Fibroblast of lung (primary cell): ENCODE results near the gene C19orf81. TPM values are rescaled to one million over a fixed set of nuclear protein-coding genes. Genes with fewer than 3 reads are reported as not detected.

Source experiments
- DNase-seq, 2 donors: peaks; one replicate each; pipeline versions ENCODE4 v3.0.0 to v3.0.0-alpha.2; 2010; ENCODE audit warnings: low read depth in 2 of 2
- H2AFZ ChIP-seq: 2 replicates; pipeline ENCODE4 v1.5.1; 2012; ENCODE audit warnings: low read length, control low read depth, inconsistent platforms
- H3K27ac ChIP-seq: 2 replicates; pipeline ENCODE4 v1.5.1; 2011; ENCODE audit warnings: low read length, control low read depth; ENCODE audit not compliant: insufficient read depth
- H3K27me3 ChIP-seq: 2 replicates; pipeline ENCODE4 v1.5.1; 2011; ENCODE audit warnings: mild to moderate bottlenecking, low read length; ENCODE audit not compliant: control insufficient read depth, insufficient read depth
- H3K36me3 ChIP-seq: 2 replicates; pipeline ENCODE4 v1.5.1; 2011; ENCODE audit warnings: low read length; ENCODE audit not compliant: control insufficient read depth, insufficient read depth
- H3K4me1 ChIP-seq: 2 replicates; pipeline ENCODE4 v1.5.1; 2011; ENCODE audit warnings: low read length; ENCODE audit not compliant: control insufficient read depth, insufficient read depth; ENCODE audit errors: extremely low read depth
- H3K4me2 ChIP-seq: 2 replicates; pipeline ENCODE4 v1.5.1; 2011; ENCODE audit warnings: low read length, control low read depth; ENCODE audit not compliant: insufficient read depth; ENCODE audit errors: extremely low read depth
- H3K4me3 ChIP-seq, 4 experiments: fragments of 200-600 bp in 1 of 4; sonication (generic) in 1 of 4; replicated peaks in 1 of 4; 2 replicates each; pipeline ENCODE4 v1.5.1; 2011 to 2016; ENCODE audit warnings: low read length in 4 of 4, low read depth in 3 of 4, mild to moderate bottlenecking in 3 of 4, control low read depth in 2 of 4, inconsistent platforms in 1 of 4, mixed read lengths in 1 of 4; ENCODE audit not compliant: insufficient read depth in 1 of 4; ENCODE audit errors: control extremely low read depth in 1 of 4
- H3K79me2 ChIP-seq: 2 replicates; pipeline ENCODE4 v1.5.1; 2012; ENCODE audit warnings: mild to moderate bottlenecking, low read length, inconsistent platforms; ENCODE audit not compliant: control insufficient read depth, insufficient read depth
- H3K9ac ChIP-seq: 2 replicates; pipeline ENCODE4 v1.5.1; 2011; ENCODE audit warnings: mild to moderate bottlenecking, low read length, control low read depth; ENCODE audit not compliant: insufficient read depth
- H3K9me3 ChIP-seq: 2 replicates; pipeline ENCODE4 v1.5.1; 2012; ENCODE audit warnings: low read depth, low read length; ENCODE audit not compliant: control insufficient read depth, insufficient read depth
- H4K20me1 ChIP-seq: 2 replicates; pipeline ENCODE4 v1.5.1; 2011; ENCODE audit warnings: low read length; ENCODE audit not compliant: control insufficient read depth, insufficient read depth; ENCODE audit errors: extremely low read depth
- CTCF ChIP-seq, 2 donors: IDR thresholded peaks in 1 of 2; conservative IDR thresholded peaks in 1 of 2; 1 replicate in 1 of 2; 2 replicates in 1 of 2; pipeline ENCODE4 v1.5.1; 2011 to 2012; ENCODE audit warnings: low read length in 2 of 2, control low read depth in 1 of 2, inconsistent platforms in 1 of 2, low read depth in 1 of 2, mild to moderate bottlenecking in 1 of 2
- EZH2 ChIP-seq: IDR thresholded peaks from 2 replicates; pipeline ENCODE4 v1.5.1; 2012; ENCODE audit warnings: low read length, control low read depth, mild to moderate bottlenecking; ENCODE audit errors: missing control alignments
- polyA plus RNA-seq, 2 donors: library from polyadenylated mRNA; depleted of rRNA in 1 of 2; stranded (reverse) in 1 of 2; unstranded in 1 of 2; fragments of >200 nt; gene quantifications; 2 replicates each; pipeline ENCODE4 v1.2.1, GENCODE V29; 2011 to 2012; ENCODE audit warnings: missing spikeins in 1 of 2
- total RNA-seq: library from RNA; depleted of rRNA; stranded (reverse); fragments of >200 nt; gene quantifications from 2 replicates; pipeline ENCODE4 v1.2.1, GENCODE V29; 2014

C19orf81 gene
- total and polyA plus RNA-seq, 2 donors (not counting 1 experiment from before 2014, with no cell fraction given), result not detected

GRCh38 chr19:50658441-50659317 is 9.4 kb downstream of the C19orf81 start:
- Histone ChIP-seq H3K9ac (peak overlapping the region; percentile 7), H3K4me2 (peak overlapping the region; percentile 75)

GRCh38 chr19:50659318-50660087 is 10.3 kb downstream of the C19orf81 start:
- Histone ChIP-seq H3K4me1 (peaks cover 3% of the 10 kb centered on the region), H3K79me2 (no peaks in the 10 kb centered on the region), H3K9ac (no peak overlapping the region), H3K36me3 (no peaks in the 10 kb centered on the region), H3K9me3 (no peaks in the 10 kb centered on the region), H3K4me2 (no peak overlapping the region), H3K4me3 (no peak overlapping the region), H2AFZ (no peak overlapping the region), H3K27ac (no peak overlapping the region), H3K27me3 (no peaks in the 10 kb centered on the region), H4K20me1 (no peaks in the 10 kb centered on the region)
- TF ChIP-seq EZH2, result no peak
- no peak for TF ChIP-seq CTCF (conservative IDR thresholded peaks at IDR 0.05 in 1 of 2, IDR thresholded peaks at IDR 0.05 in 1 of 2; ENCODE audit: low read depth in 1 of 2, low read length in 2 of 2)
- no peak for DNase-seq

More at GRCh38 chr19:50658441-50659317, 9.4 kb downstream of the C19orf81 start:
- TF ChIP-seq CTCF (conservative IDR thresholded peaks at IDR 0.05 in 1 of 2, IDR thresholded peaks at IDR 0.05 in 1 of 2; ENCODE audit: low read depth in 1 of 2, low read length in 2 of 2), result no peak
- no peak for TF ChIP-seq EZH2
- H2AFZ ChIP-seq, result peak overlapping the region; percentile 64
- H3K36me3 ChIP-seq, result no peaks in the 10 kb centered on the region
- H3K79me2 ChIP-seq, result no peaks in the 10 kb centered on the region
- H3K9me3 ChIP-seq, result no peaks in the 10 kb centered on the region
- peak overlapping the region; percentile 20 for H3K27ac ChIP-seq
- no peaks in the 10 kb centered on the region for H3K27me3 ChIP-seq
- H3K4me1 ChIP-seq, result peaks cover 3% of the 10 kb centered on the region
- H3K4me3 ChIP-seq, result peak overlapping the region in 3 of 4 experiments; percentile 28 to 46 (median 31)
- peak; percentile 8 to 10 for DNase-seq
- H4K20me1 ChIP-seq, result no peaks in the 10 kb centered on the region

DNA sequence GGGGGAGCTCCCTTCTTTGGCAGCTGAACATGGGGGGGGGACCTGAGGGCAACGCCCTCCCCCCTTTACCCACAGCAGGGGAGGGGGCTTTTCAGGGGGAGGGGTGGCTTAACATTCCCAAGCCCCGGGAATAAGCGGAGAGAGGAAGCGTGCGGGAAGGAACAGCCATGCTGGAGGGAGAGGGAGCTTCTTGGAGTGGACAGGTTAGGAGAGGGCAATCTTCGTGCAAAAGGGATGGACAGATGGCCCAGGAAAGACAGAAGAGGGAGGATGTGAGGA is 10.8 kb downstream of the C19orf81 start:
- no peak for DNase-seq
- Histone ChIP-seq H3K4me1 (peaks cover 3% of the 10 kb centered on the region), H3K36me3 (no peaks in the 10 kb centered on the region), H3K4me3 (no peak overlapping the region), H3K27me3 (no peaks in the 10 kb centered on the region), H3K4me2 (no peak overlapping the region), H3K9me3 (no peaks in the 10 kb centered on the region), H3K79me2 (no peaks in the 10 kb centered on the region), H3K9ac (no peak overlapping the region), H2AFZ (no peak overlapping the region), H3K27ac (no peak overlapping the region), H4K20me1 (no peaks in the 10 kb centered on the region)
- TF ChIP-seq CTCF (conservative IDR thresholded peaks at IDR 0.05 in 1 of 2, IDR thresholded peaks at IDR 0.05 in 1 of 2; ENCODE audit: low read depth in 1 of 2, low read length in 2 of 2) (no peak), EZH2 (no peak)
